ENCODE data around the gene STOM.
A peak's percentile ranks its signal among the peaks of the same experiment; 100 is the strongest.

GRCh38 chr9:121331992-121332685 lies 37.9 kb downstream of the STOM start:
- TF ChIP-seq CTCF (IDR thresholded peaks at IDR 0.05; ENCODE audit: control extremely low read depth in 1 of 3, insufficient read depth in 1 of 3, low read depth in 1 of 3, low read length in 3 of 3) (peak in 1 of 3 experiments; percentile 3; a peak in 2 of 4 replicates), SIN3A (conservative IDR thresholded peaks at IDR 0.05 in 1 of 2, IDR thresholded peaks at IDR 0.05 in 1 of 2; ENCODE audit: low read depth in 1 of 2, low read length in 2 of 2) (no peak), POLR2A (IDR thresholded peaks at IDR 0.05; ENCODE audit: control extremely low read depth in 1 of 2, low read depth in 2 of 2, low read length in 2 of 2) (no peak), EZH2 (IDR thresholded peaks at IDR 0.05; ENCODE audit: low read depth, low read length, severe bottlenecking) (no peak), SP1 (IDR thresholded peaks at IDR 0.05; ENCODE audit: low read depth, low read length) (no peak), YY1 (IDR thresholded peaks at IDR 0.05; ENCODE audit: low read depth, low read length) (no peak)
